ENCODE data around the gene MYRFL. TPM values are rescaled to one million over a fixed set of nuclear protein-coding genes. Genes with fewer than 3 reads are reported as not detected.
A peak's percentile ranks its signal among the peaks of the same experiment; 100 is the strongest.

Gene MYRFL
- total RNA-seq, 2 donors from 2014 or later = 0.15 to 0.55 TPM

GRCh38 chr12:69843608-69844007 is 18.6 kb downstream of the MYRFL start:
- Histone ChIP-seq H3K9me3 (ENCODE audit: control insufficient read depth, low read length) (no peaks in the 10 kb centered on the region), H3K4me1 (ENCODE audit: control insufficient read depth, insufficient read depth, low read length) (peaks cover 8% of the 10 kb centered on the region), H3K9ac (ENCODE audit: extremely low read depth, low read length, poor library complexity, severe bottlenecking) (no peak overlapping the region), H3K27me3 (ENCODE audit: control insufficient read depth, insufficient read depth, low read length, poor library complexity, severe bottlenecking) (peaks cover 10% of the 10 kb centered on the region), H3K36me3 (ENCODE audit: control insufficient read depth, insufficient read depth, low read length) (no peaks in the 10 kb centered on the region), H3K4me3 (ENCODE audit: low read length) (no peak overlapping the region), H3K27ac (ENCODE audit: low read depth, low read length) (no peak overlapping the region)
- H3K9me3 Mint-ChIP-seq = no peaks in the 10 kb centered on the region
- no peak for DNase-seq
- H3K4me1 Mint-ChIP-seq = peaks cover 10% of the 10 kb centered on the region
- H3K27ac Mint-ChIP-seq = no peak overlapping the region
- H3K27me3 Mint-ChIP-seq (ENCODE audit: insufficient read depth) = peaks cover 3% of the 10 kb centered on the region
- WGBS, 2 experiments (ENCODE audit: insufficient coverage in 1 of 2, insufficient read length in 1 of 2) = 88 to 100% methylated on average over 1 to 2 of the region's 2 CpGs
- H3K4me3 Mint-ChIP-seq = no peak overlapping the region
- TF ChIP-seq, protein P1, sequence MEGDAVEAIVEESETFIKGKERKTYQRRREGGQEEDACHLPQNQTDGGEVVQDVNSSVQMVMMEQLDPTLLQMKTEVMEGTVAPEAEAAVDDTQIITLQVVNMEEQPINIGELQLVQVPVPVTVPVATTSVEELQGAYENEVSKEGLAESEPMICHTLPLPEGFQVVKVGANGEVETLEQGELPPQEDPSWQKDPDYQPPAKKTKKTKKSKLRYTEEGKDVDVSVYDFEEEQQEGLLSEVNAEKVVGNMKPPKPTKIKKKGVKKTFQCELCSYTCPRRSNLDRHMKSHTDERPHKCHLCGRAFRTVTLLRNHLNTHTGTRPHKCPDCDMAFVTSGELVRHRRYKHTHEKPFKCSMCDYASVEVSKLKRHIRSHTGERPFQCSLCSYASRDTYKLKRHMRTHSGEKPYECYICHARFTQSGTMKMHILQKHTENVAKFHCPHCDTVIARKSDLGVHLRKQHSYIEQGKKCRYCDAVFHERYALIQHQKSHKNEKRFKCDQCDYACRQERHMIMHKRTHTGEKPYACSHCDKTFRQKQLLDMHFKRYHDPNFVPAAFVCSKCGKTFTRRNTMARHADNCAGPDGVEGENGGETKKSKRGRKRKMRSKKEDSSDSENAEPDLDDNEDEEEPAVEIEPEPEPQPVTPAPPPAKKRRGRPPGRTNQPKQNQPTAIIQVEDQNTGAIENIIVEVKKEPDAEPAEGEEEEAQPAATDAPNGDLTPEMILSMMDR (conservative IDR thresholded peaks at IDR 0.05) = no peak
- no peaks in the 10 kb centered on the region for H3K36me3 Mint-ChIP-seq (ENCODE audit: low read depth)

DNA sequence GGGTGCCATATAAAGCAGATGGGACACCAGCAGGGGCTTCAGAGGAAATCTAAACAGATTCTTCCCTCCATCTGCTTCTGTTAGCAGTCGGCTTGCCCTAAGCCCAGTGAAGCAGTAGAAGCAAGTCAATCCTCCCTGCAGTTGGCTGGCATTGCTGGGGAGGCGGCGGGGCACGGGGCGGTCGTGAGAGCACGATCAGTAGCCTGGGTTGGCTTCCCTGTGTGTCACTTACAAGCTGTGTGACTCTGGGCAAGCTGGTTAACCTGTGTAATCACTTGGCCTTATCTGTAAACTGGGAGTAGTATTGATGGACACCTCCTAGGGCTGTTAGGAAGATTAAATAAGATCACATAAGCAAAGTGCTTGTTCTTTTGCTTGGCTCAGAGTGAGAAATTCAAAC is 19.4 kb downstream of the MYRFL start:
- Mint-ChIP-seq H3K4me1 (peaks cover 10% of the 10 kb centered on the region), H3K9me3 (no peaks in the 10 kb centered on the region), H3K36me3 (ENCODE audit: low read depth) (peaks cover under 1% of the 10 kb centered on the region), H3K4me3 (no peak overlapping the region), H3K27me3 (ENCODE audit: insufficient read depth) (peaks cover 3% of the 10 kb centered on the region), H3K27ac (no peak overlapping the region)
- no peaks in the 10 kb centered on the region for H3K36me3 ChIP-seq (ENCODE audit: control insufficient read depth, insufficient read depth, low read length)
- TF ChIP-seq, protein P1 (conservative IDR thresholded peaks at IDR 0.05) = no peak
- DNase-seq = peak; percentile 52
- no peak overlapping the region for H3K4me3 ChIP-seq (ENCODE audit: low read length)
- H3K4me1 ChIP-seq (ENCODE audit: control insufficient read depth, insufficient read depth, low read length) = peaks cover 8% of the 10 kb centered on the region
- no peak overlapping the region for H3K27ac ChIP-seq (ENCODE audit: low read depth, low read length)
- no peaks in the 10 kb centered on the region for H3K9me3 ChIP-seq (ENCODE audit: control insufficient read depth, low read length)
- H3K27me3 ChIP-seq (ENCODE audit: control insufficient read depth, insufficient read depth, low read length, poor library complexity, severe bottlenecking) = peaks cover 10% of the 10 kb centered on the region
- H3K9ac ChIP-seq (ENCODE audit: extremely low read depth, low read length, poor library complexity, severe bottlenecking) = no peak overlapping the region
- 93 to 96% methylated on average over 6 to 7 of the region's 7 CpGs for WGBS, 2 experiments (ENCODE audit: insufficient coverage in 1 of 2, insufficient read length in 1 of 2)

- 87 to 96% methylated on average over 3 to 4 of the region's 4 CpGs for whole genome bisulfite sequencing, 2 experiments (ENCODE audit: insufficient coverage in 1 of 2, insufficient read length in 1 of 2)
- H3K9me3 ChIP-seq (ENCODE audit: control insufficient read depth, low read length) = no peaks in the 10 kb centered on the region
Observed at GRCh38 chr12:69844836-69845235, 19.8 kb downstream of the MYRFL start.

More at GRCh38 chr12:69844836-69845235, 19.8 kb downstream of the MYRFL start:
- Histone ChIP-seq H3K4me3 (ENCODE audit: low read length) (no peak overlapping the region), H3K36me3 (ENCODE audit: control insufficient read depth, insufficient read depth, low read length) (no peaks in the 10 kb centered on the region), H3K27me3 (ENCODE audit: control insufficient read depth, insufficient read depth, low read length, poor library complexity, severe bottlenecking) (peaks cover 9% of the 10 kb centered on the region), H3K4me1 (ENCODE audit: control insufficient read depth, insufficient read depth, low read length) (peaks cover 8% of the 10 kb centered on the region), H3K27ac (ENCODE audit: low read depth, low read length) (no peak overlapping the region), H3K9ac (ENCODE audit: extremely low read depth, low read length, poor library complexity, severe bottlenecking) (no peak overlapping the region)
- Mint-ChIP-seq H3K9me3 (peaks cover 2% of the 10 kb centered on the region), H3K4me1 (peaks cover 10% of the 10 kb centered on the region), H3K36me3 (ENCODE audit: low read depth) (peaks cover 1% of the 10 kb centered on the region), H3K27ac (no peak overlapping the region), H3K4me3 (no peak overlapping the region), H3K27me3 (ENCODE audit: insufficient read depth) (peaks cover 3% of the 10 kb centered on the region)
- TF ChIP-seq, protein P1 (conservative IDR thresholded peaks at IDR 0.05) = no peak
- DNase-seq = no peak
